RWPE1 (cell line): ENCODE data around the gene PPM1J.

Experiments
- CTCF ChIA-PET: fragments of 350-600 bp; sonication (Branson Sonifier 250); formaldehyde crosslinking; extraction: SDS; loops from one replicate; lab custom pipeline; 2021; lab: Yijun Ruan, JAX
- POLR2A ChIA-PET: fragments of 400-600 bp; formaldehyde crosslinking; extraction: SDS; loops from one replicate; lab custom pipeline; 2020; ENCODE audit warnings: antibody characterized with exemption; ENCODE audit not compliant: low non-redundant PET; lab: Yijun Ruan, JAX
- DNase-seq: peaks from one replicate; pipeline ENCODE4 v3.0.0; 2012; ENCODE audit warnings: low spot score
- H3K27ac ChIP-seq: fragments of 450-650 bp; 2 replicates; pipeline ENCODE4 v1.5.1; 2017
- TF ChIP-seq, protein P1 (sequence below): fragments of 450-650 bp; conservative IDR thresholded peaks from 2 replicates; pipeline ENCODE4 v1.5.1; 2017; ENCODE audit warnings: low read depth, mild to moderate bottlenecking

The PPM1J gene

DNA sequence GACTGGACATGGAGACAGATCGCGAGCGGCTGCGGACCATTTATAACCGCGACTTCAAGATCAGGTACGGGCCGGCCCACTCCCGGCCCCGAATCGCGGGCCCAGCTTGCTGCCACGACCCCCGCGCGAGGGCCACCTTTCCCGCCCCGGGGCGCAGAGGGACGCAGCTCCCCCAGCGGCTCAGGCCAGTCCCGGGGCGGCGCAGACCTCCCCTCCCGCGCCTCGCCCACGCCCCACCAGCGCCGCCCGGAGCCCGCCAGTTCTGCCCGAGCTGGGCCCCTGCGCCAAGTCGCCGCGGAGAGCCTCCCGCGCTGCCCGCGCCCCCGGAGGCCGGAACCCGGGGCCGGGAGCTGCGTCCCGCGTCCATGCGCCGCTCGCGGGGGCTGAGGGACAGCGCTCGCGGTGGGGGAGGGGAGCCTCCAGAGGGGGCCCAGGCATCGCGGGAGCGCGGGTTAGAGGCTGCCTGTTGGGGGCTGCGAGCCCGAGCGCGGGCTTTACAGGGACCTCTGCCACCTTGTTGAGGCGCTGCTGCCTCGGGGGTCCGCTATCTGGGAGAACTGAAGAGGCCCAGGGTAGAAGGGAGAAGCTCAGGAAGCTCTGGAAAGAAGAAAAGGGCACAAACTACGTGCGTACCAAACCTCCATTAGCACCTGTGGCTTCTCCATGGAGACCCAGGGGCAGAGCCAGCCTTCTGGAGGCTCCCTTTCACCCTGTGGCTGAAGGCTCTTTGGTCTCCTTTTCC, 40.0 kb downstream of the PPM1J start:
- peak; percentile 30 for DNase-seq
- ChIA-PET CTCF (interaction anchor here (0.7 to 1.0 kb wide), 3 partner anchors 33 to 173 kb away, joined by 3 to 5 read pairs (median 5); no protein-coding TSS in a partner anchor), POLR2A (interaction anchor here (0.6 to 1.5 kb wide), 7 partner anchors 23 to 173 kb away, joined by 3 to 9 read pairs (median 4); partner anchors contain the start of gene RHOC)
- TF ChIP-seq, protein P1, sequence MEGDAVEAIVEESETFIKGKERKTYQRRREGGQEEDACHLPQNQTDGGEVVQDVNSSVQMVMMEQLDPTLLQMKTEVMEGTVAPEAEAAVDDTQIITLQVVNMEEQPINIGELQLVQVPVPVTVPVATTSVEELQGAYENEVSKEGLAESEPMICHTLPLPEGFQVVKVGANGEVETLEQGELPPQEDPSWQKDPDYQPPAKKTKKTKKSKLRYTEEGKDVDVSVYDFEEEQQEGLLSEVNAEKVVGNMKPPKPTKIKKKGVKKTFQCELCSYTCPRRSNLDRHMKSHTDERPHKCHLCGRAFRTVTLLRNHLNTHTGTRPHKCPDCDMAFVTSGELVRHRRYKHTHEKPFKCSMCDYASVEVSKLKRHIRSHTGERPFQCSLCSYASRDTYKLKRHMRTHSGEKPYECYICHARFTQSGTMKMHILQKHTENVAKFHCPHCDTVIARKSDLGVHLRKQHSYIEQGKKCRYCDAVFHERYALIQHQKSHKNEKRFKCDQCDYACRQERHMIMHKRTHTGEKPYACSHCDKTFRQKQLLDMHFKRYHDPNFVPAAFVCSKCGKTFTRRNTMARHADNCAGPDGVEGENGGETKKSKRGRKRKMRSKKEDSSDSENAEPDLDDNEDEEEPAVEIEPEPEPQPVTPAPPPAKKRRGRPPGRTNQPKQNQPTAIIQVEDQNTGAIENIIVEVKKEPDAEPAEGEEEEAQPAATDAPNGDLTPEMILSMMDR: peak; percentile 33
- H3K27ac ChIP-seq: peak overlapping the region; percentile 88

DNA sequence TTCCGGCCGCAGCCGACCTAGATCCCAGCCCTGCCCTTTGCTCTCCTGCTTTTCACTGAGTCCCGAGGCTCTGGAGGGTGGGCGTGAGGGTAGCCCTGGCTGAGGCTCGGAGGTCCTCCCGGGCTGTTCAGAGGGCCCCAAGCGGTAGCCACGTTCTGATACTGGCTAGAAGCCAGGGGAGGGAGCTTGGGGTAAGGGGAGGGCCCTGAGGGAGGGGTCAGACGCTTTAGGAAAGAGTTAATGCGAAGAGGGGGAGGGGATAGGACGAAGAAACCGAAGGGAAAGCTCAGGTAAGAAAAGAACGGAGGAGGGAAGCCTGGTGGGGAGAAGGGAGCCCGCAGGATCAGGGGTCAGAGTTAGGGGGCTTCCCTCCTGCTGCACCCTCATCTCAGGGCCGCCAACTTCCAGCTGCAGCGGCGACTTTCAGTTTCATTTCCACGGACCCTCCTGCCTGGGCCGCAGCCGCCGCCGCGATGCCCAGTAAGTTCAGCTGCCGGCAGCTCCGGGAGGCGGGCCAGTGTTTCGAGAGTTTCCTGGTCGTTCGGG, 40.6 kb downstream of the PPM1J start, which contains the start of gene MOV10:
Gene MOV10, plus strand, starts transcription at position 220 of the 546 bp plus-strand sequence. Its CDS starts 254 bp downstream, at position 474.
- ChIA-PET POLR2A (interaction anchor here (0.7 to 1.5 kb wide), 6 partner anchors 24 to 173 kb away, joined by 3 to 9 read pairs (median 4); partner anchors contain the start of gene RHOC), CTCF (interaction anchor here (0.7 to 1.0 kb wide), 3 partner anchors 33 to 173 kb away, joined by 3 to 5 read pairs (median 5); no protein-coding TSS in a partner anchor)
- DNase-seq: peak; percentile 77
- TF ChIP-seq, protein P1: no peak
- peak within 1 kb of the TSS; percentile 88 for H3K27ac ChIP-seq

DNA sequence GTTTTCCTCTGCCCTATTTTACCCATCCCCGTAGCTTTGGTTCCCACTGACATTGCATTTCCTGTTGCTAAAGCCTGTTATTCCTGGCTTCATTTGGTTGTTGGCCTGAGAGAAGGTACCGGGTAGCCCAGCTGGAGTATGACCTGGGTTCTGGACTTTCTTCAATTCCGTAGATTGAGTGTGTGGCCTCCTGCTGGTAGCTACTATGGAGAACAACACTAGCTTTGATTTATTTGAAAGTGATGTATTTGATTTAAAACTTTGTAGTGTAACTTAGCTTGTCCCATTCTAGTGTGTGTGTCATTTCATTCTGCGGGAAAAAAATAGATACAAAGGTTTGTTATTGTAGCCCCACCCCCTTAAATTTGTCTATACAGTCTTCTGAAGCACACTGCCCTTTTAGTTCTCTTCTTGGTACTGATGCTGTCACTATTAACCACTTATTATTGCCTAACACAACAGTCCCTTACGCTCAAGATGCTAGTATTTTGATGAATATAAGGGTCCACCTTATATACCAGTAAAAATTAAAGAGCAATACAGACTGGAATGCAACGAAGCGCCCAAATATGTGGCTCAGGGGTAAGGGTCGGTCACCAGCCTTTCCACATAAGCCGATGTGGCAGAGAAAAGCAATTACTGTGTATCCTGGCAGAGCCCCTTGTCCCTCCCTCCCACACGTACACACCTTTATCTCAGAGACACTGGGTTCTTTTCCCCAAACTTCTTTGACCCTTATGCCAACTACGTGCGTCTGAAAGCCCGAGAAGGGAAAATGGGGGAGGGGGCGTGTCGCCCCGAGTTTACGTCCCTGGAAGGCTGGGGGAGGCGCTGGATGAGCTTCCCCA, 41.3 kb downstream of the PPM1J start:
- TF ChIP-seq, protein P1: peak; percentile 67
- CTCF ChIA-PET: interaction anchor here (0.5 to 1.8 kb wide), 6 partner anchors 13 to 200 kb away, joined by 3 to 6 read pairs (median 4); no protein-coding TSS in a partner anchor
- H3K27ac ChIP-seq: peak overlapping the region; percentile 88
- DNase-seq: peak; percentile 20
- POLR2A ChIA-PET: interaction anchor here (1.5 kb wide), 1 partner anchor 31 kb away, joined by 9 read pairs; no protein-coding TSS in a partner anchor

DNA sequence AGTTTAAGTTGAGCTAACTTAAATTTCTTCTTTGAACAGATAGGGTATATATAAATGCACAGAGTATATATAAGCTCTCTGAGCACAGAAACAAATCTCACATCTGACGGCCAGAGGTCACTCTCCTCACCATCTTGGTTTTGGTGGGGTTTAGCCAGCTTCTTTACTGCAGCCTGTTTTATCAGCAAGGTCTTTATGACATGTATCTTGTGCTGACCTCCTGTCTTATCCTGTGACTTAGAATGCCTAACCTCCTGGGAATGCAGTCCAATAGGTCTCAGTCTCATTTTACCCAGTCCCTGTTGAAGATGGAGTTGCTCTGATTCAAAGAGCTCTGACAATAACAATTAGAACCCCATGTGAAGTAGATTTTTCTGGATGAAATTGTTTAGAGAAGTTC, 42.3 kb downstream of the PPM1J start:
- ChIA-PET CTCF (interaction anchor here (0.5 to 1.8 kb wide), 4 partner anchors 12 to 199 kb away, joined by 3 to 6 read pairs (median 4); no protein-coding TSS in a partner anchor), POLR2A (no interaction called here)
- DNase-seq: no peak
- no peak overlapping the region for H3K27ac ChIP-seq
- TF ChIP-seq, protein P1: no peak

DNA sequence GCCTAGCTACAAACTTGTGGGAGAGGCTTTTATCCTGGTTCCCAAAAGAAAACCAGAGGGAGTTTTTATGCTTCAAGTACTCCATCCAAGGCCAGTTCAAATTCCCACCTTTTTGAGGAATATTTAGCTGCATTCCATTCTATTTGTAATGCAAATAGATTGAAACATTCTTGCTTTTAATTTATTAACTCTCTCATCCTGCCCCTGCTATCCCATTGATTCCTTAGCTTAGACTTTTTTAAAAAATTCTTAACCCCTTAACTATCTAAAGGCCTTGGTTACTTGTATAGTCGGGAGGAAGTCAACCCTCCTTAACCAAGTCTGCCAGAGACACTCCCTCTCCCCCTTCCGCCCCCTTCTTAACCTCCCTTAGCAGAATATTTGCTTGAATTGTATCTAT, 43.1 kb downstream of the PPM1J start:
- ChIA-PET CTCF (interaction anchor here (1.1 kb wide), 1 partner anchor 13 kb away, joined by 4 read pairs; no protein-coding TSS in a partner anchor), POLR2A (no interaction called here)
- H3K27ac ChIP-seq: no peak overlapping the region
- no peak for DNase-seq
- TF ChIP-seq, protein P1: no peak

DNA sequence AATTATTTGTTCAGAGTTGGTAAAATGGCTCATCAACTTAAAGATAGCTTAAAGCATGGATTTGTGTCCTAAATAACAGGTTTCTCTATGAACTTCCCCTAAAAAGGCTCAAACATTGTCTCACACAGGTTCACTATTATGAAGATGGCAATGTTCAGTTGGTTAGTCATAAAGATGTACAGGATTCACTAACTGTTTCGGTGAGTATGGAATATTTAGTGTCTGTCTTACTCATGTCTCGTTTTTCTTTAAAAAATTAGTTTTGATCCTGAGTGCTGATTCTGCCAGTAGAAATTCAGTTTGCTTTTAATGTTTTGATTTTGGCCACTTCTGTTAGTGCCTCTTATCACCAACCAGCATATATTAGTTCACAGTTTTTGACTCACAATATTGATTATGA, 48.2 kb downstream of the PPM1J start:
- TF ChIP-seq, protein P1: no peak
- CTCF ChIA-PET: no interaction called here
- H3K27ac ChIP-seq: no peak overlapping the region
- POLR2A ChIA-PET: no interaction called here
- DNase-seq: no peak
